Measurements from ENCODE around the gene KRT2. TPM values are rescaled to one million over a fixed set of nuclear protein-coding genes. Genes with fewer than 3 reads are reported as not detected.

Gene KRT2
- polyA plus RNA-seq, 2 of the 4 experiments (the other 2 are of a cell fraction): 0.09 TPM; not detected in 1

DNA sequence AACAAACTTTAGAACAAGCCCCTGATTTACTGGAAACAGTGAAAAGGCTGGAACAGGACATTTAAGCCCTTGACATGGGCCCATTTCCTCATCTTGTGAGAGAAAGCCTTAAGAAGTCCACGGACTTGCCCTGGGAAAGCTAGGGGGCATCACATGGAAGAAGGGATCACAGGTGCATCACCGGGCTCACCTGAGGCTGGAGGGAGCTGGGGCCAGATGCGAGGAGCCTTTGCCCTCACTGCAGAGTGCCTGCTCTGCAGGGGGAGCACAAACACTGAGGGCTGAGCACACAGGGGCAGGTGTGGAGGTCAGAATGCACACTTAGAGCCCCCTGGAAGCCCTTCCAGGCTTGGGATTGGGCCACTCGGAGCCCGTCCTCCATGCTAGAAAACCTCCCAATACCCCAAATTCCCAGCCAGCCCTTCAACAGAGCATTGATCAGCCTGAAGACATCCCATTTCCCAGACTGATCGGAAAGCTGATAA is 33.4 kb upstream of the KRT2 start:
- H3K27ac ChIP-seq: no peak overlapping the region
- no peak overlapping the region for H3K4me2 ChIP-seq
- ATAC-seq: peak in 1 of 2 experiments; percentile 29; a peak in 1 of 6 replicates
- no peak overlapping the region for H3K4me3 ChIP-seq
- H3K9me3 ChIP-seq: no peaks in the 10 kb centered on the region
- TF ChIP-seq JUNB (IDR thresholded peaks at IDR 0.05): no peak
- no peak for TF ChIP-seq GATA3 (IDR thresholded peaks at IDR 0.05; ENCODE audit: borderline replicate concordance)
- TF ChIP-seq CEBPB (IDR thresholded peaks at IDR 0.05): no peak
- TF ChIP-seq ZFP36 (IDR thresholded peaks at IDR 0.05; ENCODE audit: borderline replicate concordance, partially characterized antibody): no peak
- TF ChIP-seq, protein P1, sequence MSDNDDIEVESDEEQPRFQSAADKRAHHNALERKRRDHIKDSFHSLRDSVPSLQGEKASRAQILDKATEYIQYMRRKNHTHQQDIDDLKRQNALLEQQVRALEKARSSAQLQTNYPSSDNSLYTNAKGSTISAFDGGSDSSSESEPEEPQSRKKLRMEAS (IDR thresholded peaks at IDR 0.05): no peak
- TF ChIP-seq CBX2 (IDR thresholded peaks at IDR 0.05; ENCODE audit: borderline replicate concordance, low read depth): no peak
- TF ChIP-seq MAFK (IDR thresholded peaks at IDR 0.05; ENCODE audit: partially characterized antibody): no peak
- TF ChIP-seq CHD4 (IDR thresholded peaks at IDR 0.05; ENCODE audit: borderline replicate concordance): no peak
- TF ChIP-seq, protein P2, sequence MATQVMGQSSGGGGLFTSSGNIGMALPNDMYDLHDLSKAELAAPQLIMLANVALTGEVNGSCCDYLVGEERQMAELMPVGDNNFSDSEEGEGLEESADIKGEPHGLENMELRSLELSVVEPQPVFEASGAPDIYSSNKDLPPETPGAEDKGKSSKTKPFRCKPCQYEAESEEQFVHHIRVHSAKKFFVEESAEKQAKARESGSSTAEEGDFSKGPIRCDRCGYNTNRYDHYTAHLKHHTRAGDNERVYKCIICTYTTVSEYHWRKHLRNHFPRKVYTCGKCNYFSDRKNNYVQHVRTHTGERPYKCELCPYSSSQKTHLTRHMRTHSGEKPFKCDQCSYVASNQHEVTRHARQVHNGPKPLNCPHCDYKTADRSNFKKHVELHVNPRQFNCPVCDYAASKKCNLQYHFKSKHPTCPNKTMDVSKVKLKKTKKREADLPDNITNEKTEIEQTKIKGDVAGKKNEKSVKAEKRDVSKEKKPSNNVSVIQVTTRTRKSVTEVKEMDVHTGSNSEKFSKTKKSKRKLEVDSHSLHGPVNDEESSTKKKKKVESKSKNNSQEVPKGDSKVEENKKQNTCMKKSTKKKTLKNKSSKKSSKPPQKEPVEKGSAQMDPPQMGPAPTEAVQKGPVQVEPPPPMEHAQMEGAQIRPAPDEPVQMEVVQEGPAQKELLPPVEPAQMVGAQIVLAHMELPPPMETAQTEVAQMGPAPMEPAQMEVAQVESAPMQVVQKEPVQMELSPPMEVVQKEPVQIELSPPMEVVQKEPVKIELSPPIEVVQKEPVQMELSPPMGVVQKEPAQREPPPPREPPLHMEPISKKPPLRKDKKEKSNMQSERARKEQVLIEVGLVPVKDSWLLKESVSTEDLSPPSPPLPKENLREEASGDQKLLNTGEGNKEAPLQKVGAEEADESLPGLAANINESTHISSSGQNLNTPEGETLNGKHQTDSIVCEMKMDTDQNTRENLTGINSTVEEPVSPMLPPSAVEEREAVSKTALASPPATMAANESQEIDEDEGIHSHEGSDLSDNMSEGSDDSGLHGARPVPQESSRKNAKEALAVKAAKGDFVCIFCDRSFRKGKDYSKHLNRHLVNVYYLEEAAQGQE (IDR thresholded peaks at IDR 0.05): no peak
- TF ChIP-seq, protein P3, sequence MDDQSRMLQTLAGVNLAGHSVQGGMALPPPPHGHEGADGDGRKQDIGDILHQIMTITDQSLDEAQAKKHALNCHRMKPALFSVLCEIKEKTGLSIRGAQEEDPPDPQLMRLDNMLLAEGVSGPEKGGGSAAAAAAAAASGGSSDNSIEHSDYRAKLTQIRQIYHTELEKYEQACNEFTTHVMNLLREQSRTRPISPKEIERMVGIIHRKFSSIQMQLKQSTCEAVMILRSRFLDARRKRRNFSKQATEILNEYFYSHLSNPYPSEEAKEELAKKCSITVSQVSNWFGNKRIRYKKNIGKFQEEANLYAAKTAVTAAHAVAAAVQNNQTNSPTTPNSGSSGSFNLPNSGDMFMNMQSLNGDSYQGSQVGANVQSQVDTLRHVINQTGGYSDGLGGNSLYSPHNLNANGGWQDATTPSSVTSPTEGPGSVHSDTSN (IDR thresholded peaks at IDR 0.05): no peak
- no peak for TF ChIP-seq EP300 (IDR thresholded peaks at IDR 0.05)
- no peak for TF ChIP-seq ZC3H11A (IDR thresholded peaks at IDR 0.05)
- TF ChIP-seq HEYL (CRISPR knock-in tag; IDR thresholded peaks at IDR 0.05): no peak
- TF ChIP-seq HOXA7 (CRISPR knock-in tag; IDR thresholded peaks at IDR 0.05): no peak
- TF ChIP-seq EHF (CRISPR knock-in tag; IDR thresholded peaks at IDR 0.05): no peak
- TF ChIP-seq FOXS1 (CRISPR knock-in tag; IDR thresholded peaks at IDR 0.05): no peak
- no peak for TF ChIP-seq CBX8 (IDR thresholded peaks at IDR 0.05)
- no peak for DNase-seq (ENCODE audit: low read depth in 1 of 2, low spot score in 1 of 2)
- no peak for FAIRE-seq
- ChIA-PET CTCF (interaction anchor here (2.5 kb wide), 1 partner anchor 194 kb away, joined by 9 read pairs; no protein-coding TSS in a partner anchor), POLR2A (no interaction called here)
- H3K4me1 ChIP-seq: no peaks in the 10 kb centered on the region
- WGBS (ENCODE audit: missing lambda C conversion rate): 61% methylated on average over 6 of the region's 6 CpGs

DNA sequence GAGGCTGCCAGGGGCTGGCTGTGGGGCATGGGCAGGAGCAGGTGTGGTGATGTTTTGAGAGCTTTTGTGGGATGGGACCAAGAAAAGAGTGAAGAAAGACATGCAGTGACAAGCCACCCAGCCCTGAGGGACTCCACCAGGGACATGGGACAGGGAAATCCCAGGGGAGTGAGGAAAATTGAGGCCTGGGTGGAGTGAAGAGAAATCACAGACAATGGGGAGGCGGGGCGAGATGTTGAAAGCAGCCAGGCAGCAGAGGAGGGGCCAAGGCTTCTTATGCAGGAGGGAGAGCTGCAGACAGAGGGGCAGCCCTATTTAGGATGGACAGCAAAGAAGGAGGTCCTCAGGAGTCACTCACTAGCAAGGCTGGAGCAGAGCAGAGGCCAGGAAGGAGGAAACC is 32.4 kb upstream of the KRT2 start:
- Histone ChIP-seq H3K4me2 (no peak overlapping the region), H3K27ac (no peak overlapping the region), H3K4me3 (no peak overlapping the region), H3K4me1 (no peaks in the 10 kb centered on the region), H3K9me3 (no peaks in the 10 kb centered on the region)
- POLR2A ChIA-PET: no interaction called here
- DNase-seq (ENCODE audit: low read depth in 1 of 2, low spot score in 1 of 2): no peak
- no peak for ATAC-seq
- no peak for FAIRE-seq
- TF ChIP-seq FOSB (CRISPR knock-in tag; IDR thresholded peaks at IDR 0.05) (no peak), JUNB (IDR thresholded peaks at IDR 0.05) (no peak), BHLHE40 (IDR thresholded peaks at IDR 0.05; ENCODE audit: low read depth, low read length) (no peak), MAFK (IDR thresholded peaks at IDR 0.05; ENCODE audit: partially characterized antibody) (no peak), CHD2 (IDR thresholded peaks at IDR 0.05; ENCODE audit: low read length, partially characterized antibody) (no peak), RFX5 (IDR thresholded peaks at IDR 0.05) (no peak), CBX2 (IDR thresholded peaks at IDR 0.05; ENCODE audit: borderline replicate concordance, low read depth) (no peak), HOXA7 (CRISPR knock-in tag; IDR thresholded peaks at IDR 0.05) (no peak)
- TF ChIP-seq, protein P4, sequence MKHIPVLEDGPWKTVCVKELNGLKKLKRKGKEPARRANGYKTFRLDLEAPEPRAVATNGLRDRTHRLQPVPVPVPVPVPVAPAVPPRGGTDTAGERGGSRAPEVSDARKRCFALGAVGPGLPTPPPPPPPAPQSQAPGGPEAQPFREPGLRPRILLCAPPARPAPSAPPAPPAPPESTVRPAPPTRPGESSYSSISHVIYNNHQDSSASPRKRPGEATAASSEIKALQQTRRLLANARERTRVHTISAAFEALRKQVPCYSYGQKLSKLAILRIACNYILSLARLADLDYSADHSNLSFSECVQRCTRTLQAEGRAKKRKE (CRISPR knock-in tag; IDR thresholded peaks at IDR 0.05; ENCODE audit: low read depth): no peak
- 74% methylated on average over 2 of the region's 2 CpGs for WGBS (ENCODE audit: missing lambda C conversion rate)
- CTCF ChIA-PET: no interaction called here
